GM18517 (cell line): Measurements from ENCODE around the gene ZPR1.

ENCODE experiments used
- ATAC-seq: cut with Tn5 transposase; IDR thresholded peaks from one replicate; pipeline ENCODE4 v1.9.1; 2021; ENCODE audit warnings: mild to moderate bottlenecking, moderate library complexity; ENCODE audit not compliant: unreplicated experiment

The ZPR1 gene

DNA sequence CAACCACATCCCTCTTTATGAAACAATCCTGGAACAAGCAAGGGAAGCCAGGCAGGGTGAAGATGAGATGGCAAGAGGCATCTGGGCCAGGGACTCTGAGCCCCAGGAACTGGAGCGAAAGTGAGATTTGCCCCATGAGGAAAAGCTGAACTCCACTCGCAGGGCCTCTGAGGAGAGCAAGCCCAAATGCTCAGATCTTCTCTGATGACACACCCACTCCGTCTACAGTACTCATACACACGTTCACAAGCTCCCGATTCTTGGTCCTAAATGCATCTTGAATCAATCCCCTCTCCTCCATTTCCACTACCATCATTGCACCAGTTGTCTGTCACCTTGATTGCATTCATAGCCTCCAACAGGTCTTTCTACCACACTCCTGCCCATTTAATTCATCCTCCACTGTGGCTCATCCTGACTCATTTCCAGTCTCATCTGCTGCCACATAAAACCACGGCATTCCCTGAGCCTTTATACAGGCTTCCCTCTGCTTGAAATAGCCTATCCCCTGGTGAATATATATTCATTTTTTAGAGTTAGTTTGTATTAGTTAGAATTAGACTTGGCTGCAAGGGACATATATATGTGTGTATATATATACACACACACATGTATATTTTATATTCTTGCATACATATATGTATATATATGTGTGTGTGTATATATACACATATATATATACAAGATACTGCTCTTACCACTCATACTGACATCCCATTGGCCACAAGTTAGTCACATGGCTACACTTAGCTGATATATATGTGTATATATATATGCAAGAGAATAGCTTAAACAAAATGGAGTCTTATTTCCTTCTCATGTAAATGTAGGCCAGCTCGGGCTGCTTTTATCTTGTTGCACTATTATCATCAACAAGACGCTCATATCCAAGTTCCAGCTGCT lies 5.3 kb upstream of the ZPR1 start:
- ATAC-seq: no peak

DNA sequence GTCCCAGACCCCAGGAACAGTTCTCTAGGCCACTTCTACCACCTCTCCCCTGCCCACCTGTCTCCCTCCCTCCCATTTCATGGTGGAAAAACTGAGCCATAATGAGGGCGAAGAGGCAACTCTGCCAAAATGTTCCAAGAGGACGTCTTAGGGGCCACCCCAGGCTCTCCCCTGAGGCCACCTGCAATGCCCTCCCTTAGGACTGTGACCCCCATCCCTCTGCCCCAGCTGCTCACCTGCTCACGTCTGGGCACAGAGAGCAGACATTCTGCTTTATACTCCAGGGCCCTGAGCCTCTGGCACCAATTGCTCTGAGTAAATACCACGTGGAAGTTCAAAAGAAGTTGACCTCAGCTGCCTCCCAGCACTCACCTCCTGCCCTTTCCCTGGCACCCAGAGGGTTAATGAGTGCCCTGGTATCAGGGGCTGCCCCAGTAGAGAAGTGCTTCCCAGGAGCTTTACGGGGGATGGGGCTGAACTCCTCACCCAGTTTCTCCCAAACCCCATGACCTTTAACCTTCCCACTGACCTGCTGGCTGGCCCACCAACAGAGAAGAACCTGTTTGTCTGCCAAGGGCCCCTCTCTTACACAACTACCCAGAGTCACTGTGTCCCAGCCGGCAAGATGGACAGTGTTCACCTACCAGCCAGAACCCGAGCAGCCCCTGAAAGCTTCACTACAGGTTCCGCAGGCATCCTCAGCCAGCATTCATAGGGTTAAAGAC lies 4.5 kb upstream of the ZPR1 start:
- no peak for ATAC-seq

DNA sequence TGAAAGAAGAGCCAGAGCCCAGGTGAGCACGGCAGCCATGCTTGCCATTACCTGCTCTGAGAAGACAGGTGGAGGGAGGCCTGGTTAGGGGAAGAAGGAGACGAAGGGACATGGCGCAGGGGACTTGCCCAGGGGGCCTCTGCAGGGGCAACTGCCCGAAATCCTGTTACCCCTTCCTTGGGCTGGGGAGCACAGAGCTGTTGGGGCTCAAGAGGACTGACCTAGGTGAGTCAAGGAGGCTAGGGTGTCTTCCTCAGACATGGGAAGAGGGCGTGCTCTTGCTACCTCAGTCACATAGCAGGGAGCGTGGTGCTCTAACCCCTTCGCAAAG lies 4.0 kb upstream of the ZPR1 start, which contains the start of gene APOA5:
Gene APOA5 (minus strand): TSS at position 67 of the 331 bp plus-strand sequence. CDS start 19 bp downstream, at position 48.
- no peak for ATAC-seq

DNA sequence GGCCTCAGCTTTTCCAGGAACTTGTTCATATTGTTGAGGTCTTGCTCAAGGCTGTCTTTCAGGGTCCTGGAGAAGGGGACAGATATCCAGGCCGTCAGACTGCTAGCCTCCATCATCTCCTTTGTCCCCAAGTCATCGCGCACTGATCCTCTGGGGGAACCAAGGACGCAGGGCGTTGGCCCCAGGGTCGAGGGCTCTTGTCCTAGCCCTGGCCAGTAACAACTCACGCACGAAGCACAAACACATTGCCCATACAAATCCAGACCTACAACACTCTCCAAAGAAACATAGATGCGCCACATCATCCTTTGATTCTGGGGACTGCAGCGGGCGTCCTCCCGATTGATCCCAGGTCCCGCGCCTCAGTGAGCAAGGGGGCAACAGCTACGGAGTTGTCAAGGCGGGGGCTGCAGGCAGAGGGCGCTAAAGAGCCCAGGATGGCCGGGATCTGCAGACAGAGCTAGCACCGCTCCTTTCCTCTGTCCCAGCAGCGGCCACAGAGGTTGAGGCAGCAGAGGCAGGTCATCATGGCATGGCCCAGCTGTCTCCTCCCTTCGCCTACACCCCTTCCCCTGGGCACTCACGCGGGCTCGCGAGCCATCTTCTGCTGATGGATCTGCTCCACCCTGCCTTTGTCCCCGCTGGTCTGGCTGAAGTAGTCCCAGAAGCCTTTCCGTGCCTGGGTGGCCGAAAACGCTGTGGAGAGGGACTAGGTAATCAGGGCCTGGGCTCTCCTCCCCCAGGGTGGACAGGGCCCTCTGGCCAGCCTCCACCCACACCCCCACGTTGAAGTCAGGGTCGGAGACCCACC lies 3.4 kb upstream of the ZPR1 start:
- ATAC-seq: no peak

DNA sequence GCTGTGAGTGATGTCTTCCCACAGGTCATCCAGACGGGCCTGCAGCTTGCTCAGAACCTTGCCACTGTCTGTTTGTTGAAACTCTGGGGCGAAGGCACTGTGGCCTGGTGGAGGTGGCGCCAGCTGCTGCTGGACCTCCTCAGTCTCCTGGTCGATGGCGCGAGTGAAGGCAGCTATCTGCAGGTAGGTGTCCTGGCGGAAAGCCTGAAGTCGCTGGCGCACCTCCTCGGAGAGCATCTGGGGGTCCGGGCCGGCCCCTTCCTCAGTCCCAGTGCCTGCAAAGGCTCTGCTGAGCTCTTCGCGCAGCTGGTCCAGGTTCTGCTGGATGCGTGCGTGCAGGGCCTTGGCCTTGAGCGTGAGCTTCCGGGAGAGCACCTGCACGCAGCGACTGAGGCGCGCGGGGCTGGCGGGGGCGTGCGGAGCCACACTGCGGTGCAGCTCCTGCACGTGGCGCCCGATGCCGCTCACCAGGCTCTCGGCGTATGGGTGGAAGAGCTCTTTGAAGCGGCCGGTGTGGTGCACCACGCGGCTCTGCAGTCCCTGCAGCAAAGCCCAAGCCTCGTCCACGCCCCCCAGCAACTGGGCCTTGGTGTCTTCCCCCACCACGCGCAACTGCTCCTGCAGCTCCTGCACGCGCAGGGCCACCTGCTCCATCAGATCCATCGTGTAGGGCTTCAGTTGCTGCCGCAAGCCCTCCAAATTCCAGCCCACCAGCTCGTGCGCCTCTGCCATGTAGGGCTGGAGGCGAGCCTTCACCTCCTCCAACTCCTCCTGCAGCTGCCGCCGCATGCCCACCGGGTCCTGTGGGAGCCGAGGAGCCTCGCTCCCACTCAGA lies 2.6 kb upstream of the ZPR1 start:
- ATAC-seq: no peak

DNA sequence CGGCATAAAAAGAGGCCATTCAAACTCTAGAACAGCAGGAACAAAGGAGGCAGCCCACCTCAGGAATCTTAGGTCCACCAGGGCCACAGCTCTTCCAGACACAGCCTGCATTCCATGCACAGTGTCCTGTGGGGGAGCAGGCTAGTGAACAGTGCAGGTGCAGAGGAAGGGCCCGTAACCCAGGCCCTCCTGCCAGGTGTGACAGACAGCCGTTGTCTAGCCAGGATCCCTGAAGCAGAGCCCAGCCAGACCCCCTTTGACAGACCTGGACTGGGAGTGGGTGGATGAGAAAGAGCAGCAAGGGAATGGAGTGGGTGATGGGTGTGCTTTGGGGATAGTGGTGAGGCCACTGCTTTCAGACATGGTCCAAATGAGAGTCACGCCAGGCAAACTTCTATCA lies 1.2 kb upstream of the ZPR1 start:
- no peak for ATAC-seq

DNA sequence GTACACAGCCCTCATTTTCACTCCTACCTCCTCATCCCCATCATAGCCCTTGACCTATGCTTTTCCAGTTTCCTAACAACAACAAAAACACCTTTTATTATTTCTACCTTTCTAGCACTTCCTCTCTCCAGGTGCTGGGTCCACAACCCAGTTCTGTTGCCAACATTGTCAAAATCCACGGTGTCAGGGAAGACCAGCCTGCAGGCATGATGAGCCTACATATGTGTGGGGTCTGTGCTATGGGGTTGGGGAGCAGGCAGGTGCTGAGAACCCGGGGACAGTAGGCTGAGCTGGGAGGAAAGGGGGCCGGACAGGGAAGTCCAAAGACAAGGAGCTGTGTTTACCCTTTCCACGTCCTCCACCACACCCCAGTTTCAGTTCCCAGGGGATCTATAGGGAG lies 711 bp upstream of the ZPR1 start:
- no peak for ATAC-seq

DNA sequence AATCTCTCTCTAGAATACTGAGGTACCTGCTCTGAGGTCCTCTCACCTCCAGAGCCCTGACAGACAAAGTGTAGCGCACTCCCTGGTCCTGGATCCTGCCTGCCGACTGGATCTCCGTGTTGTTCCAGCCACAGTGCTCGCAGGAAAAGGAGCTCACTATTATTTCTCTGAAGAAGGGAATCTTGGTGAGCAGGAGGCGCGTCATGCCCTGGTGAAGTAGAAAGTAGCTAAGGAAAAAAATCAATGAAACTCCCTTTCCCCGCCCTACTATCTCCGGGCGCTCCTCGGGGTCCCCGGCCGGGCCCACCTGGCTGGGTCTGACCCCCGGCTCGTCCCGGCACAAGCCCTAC lies 412 bp downstream of the ZPR1 start:
- ATAC-seq: no peak

DNA sequence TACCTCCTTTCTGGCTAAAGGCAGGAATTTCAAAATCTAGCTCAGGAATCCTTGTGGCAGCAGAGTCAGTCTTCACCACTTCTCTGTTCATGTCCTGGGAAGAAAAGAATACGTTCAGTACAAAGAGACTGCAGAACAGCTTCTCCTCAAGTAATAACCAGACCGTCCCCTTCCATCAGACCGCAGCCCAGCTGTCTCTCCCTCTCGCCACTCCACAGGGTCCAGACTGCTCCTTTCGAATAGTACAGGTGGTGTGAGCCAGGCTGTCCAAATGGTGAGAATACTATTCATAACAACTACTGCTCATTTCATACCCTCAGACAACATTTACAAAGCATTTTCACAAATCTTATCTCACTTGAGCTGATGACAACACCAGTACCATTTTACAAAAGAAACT lies 857 bp downstream of the ZPR1 start:
- no peak for ATAC-seq

DNA sequence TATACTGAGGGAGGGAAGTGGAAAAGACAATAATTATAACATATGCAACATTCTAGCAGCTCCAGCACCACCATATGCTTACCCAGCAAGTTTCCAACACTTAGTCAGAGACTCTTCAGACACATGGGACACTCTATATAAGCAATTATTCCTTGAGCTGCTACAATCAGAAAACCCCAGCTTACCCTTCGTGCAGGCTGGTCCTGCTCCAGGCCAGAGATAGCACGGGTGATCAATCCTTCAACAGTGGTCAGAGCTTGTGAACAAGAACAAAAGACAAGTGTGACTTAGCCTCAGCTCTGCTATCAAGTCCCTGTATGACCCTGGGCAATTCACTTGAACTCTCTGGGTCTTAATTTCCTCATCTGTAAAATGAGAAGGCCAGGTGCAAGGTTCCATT lies 1.5 kb downstream of the ZPR1 start:
- no peak for ATAC-seq

DNA sequence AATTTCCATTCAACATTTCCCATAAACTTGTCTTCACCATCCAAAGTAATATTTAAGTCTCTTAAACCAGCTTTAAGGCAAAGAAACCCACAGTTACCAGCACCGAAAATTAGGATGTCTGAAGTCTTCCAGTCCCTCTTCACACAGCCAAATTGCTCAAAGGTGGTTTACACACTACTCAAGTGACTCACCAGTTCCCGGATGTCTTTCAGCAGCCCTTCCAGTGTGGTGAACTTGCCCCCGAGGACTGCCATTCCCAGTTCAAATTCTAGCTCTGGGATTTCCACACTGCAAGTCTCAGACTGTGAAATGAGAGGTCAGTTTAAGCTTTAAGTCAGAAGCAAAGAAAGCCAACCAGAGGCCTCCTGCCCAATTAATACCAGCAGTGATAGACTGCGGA lies 5.1 kb downstream of the ZPR1 start:
- no peak for ATAC-seq

DNA sequence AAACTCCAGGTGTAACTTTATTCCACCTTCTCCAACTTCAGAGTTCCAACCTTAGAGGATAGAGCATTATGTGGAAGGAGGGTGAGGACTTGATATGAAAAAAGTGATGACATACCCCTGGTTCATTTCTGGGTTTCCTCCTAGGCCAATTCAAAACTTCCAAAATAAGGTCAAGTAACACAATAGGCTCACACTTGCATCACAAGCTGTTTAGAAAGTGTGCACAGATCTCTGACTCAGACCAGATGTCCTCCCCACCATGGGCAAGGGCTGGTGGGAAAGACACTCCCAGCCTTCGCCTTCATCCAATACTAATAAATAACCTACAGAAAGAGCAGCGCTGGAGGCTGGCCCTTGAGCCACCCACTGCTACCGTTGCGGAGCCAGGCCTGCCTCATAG lies 9.3 kb downstream of the ZPR1 start:
- no peak for ATAC-seq

DNA sequence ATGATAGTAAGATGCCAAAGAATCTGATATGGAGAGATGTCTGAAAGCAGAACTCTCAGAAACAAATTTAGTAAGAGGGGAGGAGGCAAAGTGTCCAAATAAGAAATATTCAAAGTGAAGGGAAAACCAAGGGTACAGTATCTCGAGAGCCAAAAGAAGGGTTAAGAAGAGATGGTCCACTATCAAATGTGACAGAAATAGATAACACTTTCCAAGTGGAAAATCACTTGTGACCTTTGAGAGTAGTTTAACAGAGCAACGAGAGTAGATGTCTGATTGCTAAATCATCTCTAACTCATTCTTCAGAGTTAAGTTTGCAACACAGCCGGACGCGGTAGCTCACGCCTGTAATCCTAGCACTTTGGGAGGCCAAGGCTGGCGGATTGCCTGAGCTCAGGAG lies 10.8 kb downstream of the ZPR1 start:
- no peak for ATAC-seq

DNA sequence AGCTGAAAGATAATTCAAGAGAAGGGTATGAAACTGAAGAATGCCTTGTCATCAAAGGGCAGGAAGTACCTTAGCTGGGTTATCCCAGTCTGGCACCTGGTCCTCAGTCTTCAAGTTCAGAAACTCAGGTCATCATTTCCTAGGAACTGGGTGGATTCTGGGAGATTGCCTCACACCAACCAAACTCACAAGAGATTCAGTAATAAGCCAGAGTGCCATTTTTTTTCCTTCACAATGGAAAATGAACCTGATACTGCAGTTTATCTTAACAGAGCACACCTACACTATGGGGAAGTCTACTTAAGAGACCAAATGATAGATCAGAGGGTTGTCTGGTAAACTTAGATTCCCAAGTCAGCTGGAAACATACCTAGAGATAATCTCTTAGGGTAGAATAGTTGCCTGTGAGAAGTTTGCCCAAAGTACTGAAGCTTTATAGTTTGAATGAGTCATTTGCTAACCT lies 11.3 kb downstream of the ZPR1 start:
- ATAC-seq: no peak

DNA sequence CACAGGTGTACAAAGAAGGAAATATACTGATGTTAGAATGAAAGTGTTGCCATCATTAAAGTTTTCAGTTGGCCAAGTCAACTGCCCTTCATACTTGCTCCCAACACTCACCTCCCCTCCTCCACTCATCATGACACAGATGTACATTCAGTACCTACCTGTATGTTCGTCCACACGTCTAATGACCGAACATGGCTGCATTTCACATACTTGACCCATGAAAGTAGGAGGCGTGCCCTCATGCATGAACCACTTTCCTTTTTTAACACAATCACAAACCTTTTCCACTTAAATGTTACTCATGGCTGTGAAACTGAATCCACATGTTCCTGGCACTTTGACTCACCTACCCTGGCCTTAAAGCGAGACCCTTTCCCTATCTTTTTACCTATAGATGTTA lies 11.8 kb downstream of the ZPR1 start:
- no peak for ATAC-seq

DNA sequence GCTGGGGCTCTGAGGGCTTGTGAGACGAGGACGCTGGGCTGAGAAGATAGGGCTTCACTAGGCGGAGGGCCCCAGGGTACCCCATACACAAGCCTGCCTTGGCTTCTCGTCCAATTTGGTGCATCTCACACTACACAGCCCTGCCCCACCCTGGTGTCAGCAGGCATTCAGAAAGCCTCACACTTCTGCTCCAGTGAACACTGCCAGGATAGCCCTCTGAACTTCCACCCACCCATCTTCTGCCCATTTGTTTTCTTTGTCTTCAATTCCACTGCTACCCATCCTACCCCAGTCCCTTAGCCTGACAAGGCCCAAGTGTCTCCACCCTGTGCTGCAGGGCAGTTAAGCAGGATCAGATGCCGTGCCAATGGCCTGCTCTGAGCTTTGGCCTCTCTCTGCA lies 13.2 kb downstream of the ZPR1 start:
- no peak for ATAC-seq

DNA sequence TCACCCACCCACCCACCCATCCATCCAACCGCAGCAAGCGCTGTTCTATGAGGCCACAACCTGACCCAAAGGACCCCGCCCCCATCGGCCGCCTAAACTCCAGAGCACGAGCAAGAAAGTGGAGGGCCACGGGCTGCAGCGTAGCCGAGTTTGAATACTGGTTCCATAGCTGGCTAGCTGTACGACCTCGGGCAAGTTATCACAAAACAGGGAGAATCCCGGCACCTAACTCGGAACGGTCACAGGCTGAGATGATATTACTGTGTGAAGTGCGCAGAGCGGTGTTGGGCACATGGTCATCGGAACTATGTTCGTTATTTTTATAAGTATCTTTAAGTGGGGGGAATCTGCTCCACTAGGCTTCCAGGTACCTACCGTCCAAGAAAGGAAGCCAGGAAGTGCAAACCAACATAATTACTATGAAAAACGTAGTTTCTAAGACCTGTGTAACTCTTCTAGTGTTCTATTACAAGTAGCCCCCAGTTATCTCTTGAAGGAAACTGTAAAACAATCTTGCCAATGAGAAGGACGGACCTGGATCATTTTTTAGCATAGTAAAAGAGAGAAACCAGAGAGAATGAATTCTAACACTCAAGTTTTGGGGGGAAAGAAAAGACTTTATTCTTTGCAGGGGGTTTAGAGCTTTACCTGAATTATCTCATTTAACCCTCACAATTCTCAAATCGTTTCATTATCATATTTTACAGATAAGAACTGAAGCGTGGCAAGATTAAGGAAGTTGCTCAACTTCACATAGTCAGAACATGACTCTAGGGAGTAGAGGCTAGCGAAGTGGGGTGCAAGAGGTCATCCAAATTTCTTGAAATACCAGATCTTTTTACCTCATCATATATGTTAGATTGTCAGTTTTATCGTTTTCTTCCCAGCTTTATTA lies 14.4 kb downstream of the ZPR1 start:
- ATAC-seq: peak; percentile 4

DNA sequence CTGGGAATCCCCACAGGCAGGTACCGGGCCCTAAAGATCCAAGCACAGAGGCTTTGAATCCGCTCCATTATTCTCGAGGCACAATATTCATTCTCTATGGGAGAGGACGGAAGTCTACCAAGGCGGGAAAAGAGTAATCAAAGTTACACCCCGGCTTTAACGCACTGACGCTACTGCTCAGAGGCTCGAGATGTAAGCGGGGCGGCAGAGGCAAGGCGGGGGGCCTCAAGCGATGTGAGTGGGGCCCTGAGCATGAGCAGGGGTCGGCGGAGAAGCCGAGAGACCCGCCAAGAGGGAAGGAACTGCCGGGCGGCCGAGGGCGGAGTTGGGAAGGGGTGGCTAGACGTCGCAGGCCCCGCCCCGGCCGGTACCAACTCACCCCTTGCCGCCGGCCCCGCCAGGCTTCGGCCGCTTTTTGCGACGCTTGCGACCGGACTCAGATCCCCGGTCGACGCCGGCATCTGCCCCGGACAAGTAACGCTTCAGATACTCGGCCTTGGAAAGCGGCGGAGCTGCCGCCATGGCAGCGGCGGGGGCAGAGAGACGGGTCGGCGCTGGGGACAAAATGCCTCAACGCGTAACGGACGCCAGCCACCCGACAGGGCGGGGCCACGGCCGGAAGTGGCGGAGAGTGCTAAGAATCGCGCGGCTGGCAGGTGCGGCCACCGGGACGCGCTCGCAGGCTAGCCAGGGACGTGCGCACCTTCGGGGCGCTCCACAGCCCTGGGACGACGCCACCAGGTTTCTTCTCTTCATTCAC lies 15.2 kb downstream of the ZPR1 start, which contains the start of gene BUD13:
Gene BUD13 (minus strand): TSS at position 545 of the 760 bp plus-strand sequence. CDS start 23 bp downstream, at position 522.
- ATAC-seq: peak; percentile 77

DNA sequence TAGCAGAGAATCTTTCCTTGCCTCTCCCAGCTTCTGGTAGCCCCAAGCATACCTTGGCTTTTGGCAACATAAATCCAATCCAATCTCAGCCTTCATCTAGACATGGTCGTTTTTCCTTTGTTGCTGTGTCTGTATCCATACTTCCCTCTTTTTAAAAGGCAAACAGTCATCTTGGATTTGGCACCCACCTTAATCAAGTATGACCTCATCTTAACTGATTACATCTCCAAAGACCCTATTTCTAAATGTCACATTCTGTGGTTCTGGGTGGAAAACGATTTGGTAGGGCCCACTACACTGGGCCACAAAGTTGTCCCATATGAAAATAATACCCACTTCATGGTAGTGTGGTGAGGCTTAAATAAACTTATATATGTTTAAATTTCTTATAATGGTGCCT lies 15.9 kb downstream of the ZPR1 start:
- no peak for ATAC-seq
